HEK293 (cell line): ENCODE measurements around the gene TMEM91.

Source experiments
- CTCF ChIA-PET: fragments of 350-600 bp; formaldehyde crosslinking; extraction: SDS; loops from one replicate; lab custom pipeline; 2021; ENCODE audit warnings: antibody characterized with exemption; lab: Yijun Ruan, JAX
- POLR2A ChIA-PET: fragments of 300-600 bp; formaldehyde crosslinking; extraction: SDS; loops from one replicate; lab custom pipeline; 2020; ENCODE audit warnings: antibody characterized with exemption, inconsistent platforms; lab: Yijun Ruan, JAX
- H3K27ac ChIP-seq: fragments of 200-500 bp; sonication (Bioruptor generic); 2 replicates; pipeline ENCODE4 v1.5.1; 2014; ENCODE audit warnings: low read depth, low read length, control low read depth, inconsistent platforms; ENCODE audit errors: extremely low read depth
- H3K36me3 ChIP-seq, 2 experiments: fragments of 200-500 bp in 1 of 2; sonication (Bioruptor generic) in 1 of 2; 1 replicate in 1 of 2; 2 replicates in 1 of 2; pipeline ENCODE4 v1.5.1; 2014 to 2017; ENCODE audit warnings: inconsistent platforms in 2 of 2, low read length in 2 of 2; ENCODE audit not compliant: control insufficient read depth in 2 of 2, insufficient read depth in 1 of 2
- H3K4me1 ChIP-seq: fragments of 200-500 bp; sonication (Bioruptor generic); 2 replicates; pipeline ENCODE4 v1.5.1; 2014; ENCODE audit warnings: mild to moderate bottlenecking, low read length, inconsistent platforms; ENCODE audit not compliant: control insufficient read depth, insufficient read depth
- H3K4me3 ChIP-seq: 2 replicates; pipeline ENCODE4 v1.5.1; 2011; ENCODE audit warnings: low read depth, mild to moderate bottlenecking, control low read depth, low read length, moderate library complexity
- H3K9me3 ChIP-seq: fragments of 200-500 bp; sonication (Bioruptor generic); 2 replicates; pipeline ENCODE4 v1.5.1; 2014; ENCODE audit warnings: low read depth, low read length, inconsistent platforms; ENCODE audit not compliant: control insufficient read depth, insufficient read depth
- KLF1 ChIP-seq: fragments of 450-650 bp; formaldehyde crosslinking; IDR thresholded peaks from 2 replicates; pipeline ENCODE4 v1.5.1; 2016; ENCODE audit warnings: missing biosample characterization, missing genetic modification characterization
- PBX3 ChIP-seq: sonication (generic); formaldehyde crosslinking; IDR thresholded peaks from 2 replicates; pipeline ENCODE4 v1.8.1; 2022; ENCODE audit warnings: mild to moderate bottlenecking, moderate library complexity, missing genetic modification reagents
- PRDM4 ChIP-seq: fragments of 450-650 bp; formaldehyde crosslinking; IDR thresholded peaks from 2 replicates; pipeline ENCODE4 v1.5.1; 2017; ENCODE audit warnings: missing biosample characterization, missing genetic modification characterization
- WT1 ChIP-seq: fragments of 450-650 bp; formaldehyde crosslinking; IDR thresholded peaks from 2 replicates; pipeline ENCODE4 v1.5.1; 2016; ENCODE audit warnings: missing biosample characterization, missing genetic modification characterization
- YY1 ChIP-seq: fragments of 450-650 bp; formaldehyde crosslinking; IDR thresholded peaks from 2 replicates; pipeline ENCODE4 v1.5.1; 2018; ENCODE audit warnings: missing biosample characterization, missing genetic modification characterization
- ZFHX2 ChIP-seq: fragments of 450-650 bp; formaldehyde crosslinking; conservative IDR thresholded peaks from 2 replicates; pipeline ENCODE4 v1.5.1; 2016; ENCODE audit warnings: missing biosample characterization, missing genetic modification characterization
- ZFP3 ChIP-seq: fragments of 450-650 bp; formaldehyde crosslinking; IDR thresholded peaks from 2 replicates; pipeline ENCODE4 v1.5.1; 2016; ENCODE audit warnings: low read depth, missing biosample characterization, missing genetic modification characterization
- ZFP37 ChIP-seq: fragments of 450-650 bp; formaldehyde crosslinking; IDR thresholded peaks from 2 replicates; pipeline ENCODE4 v1.5.1; 2016; ENCODE audit warnings: missing biosample characterization, missing genetic modification characterization
- ZNF140 ChIP-seq: fragments of 450-650 bp; formaldehyde crosslinking; IDR thresholded peaks from 2 replicates; pipeline ENCODE4 v1.5.1; 2016; ENCODE audit warnings: missing biosample characterization, missing genetic modification characterization
- ZNF174 ChIP-seq: fragments of 450-650 bp; formaldehyde crosslinking; IDR thresholded peaks from 2 replicates; pipeline ENCODE4 v1.5.0; 2017; ENCODE audit warnings: missing biosample characterization, mild to moderate bottlenecking, missing genetic modification characterization
- ZNF2 ChIP-seq: fragments of 450-650 bp; formaldehyde crosslinking; IDR thresholded peaks from 2 replicates; pipeline ENCODE4 v1.5.1; 2016; ENCODE audit warnings: missing biosample characterization, missing genetic modification characterization
- ZNF280D ChIP-seq: fragments of 450-650 bp; formaldehyde crosslinking; IDR thresholded peaks from 2 replicates; pipeline ENCODE4 v1.5.1; 2016; ENCODE audit warnings: missing biosample characterization, missing genetic modification characterization
- ZNF292 ChIP-seq: fragments of 450-650 bp; formaldehyde crosslinking; IDR thresholded peaks from 2 replicates; pipeline ENCODE4 v1.5.1; 2016; ENCODE audit warnings: low read depth, missing biosample characterization, missing genetic modification characterization, borderline replicate concordance
- ZNF302 ChIP-seq: fragments of 450-650 bp; formaldehyde crosslinking; IDR thresholded peaks from 2 replicates; pipeline ENCODE4 v1.5.1; 2016; ENCODE audit warnings: missing biosample characterization, missing genetic modification characterization, low read depth
- ZNF354C ChIP-seq: fragments of 450-650 bp; formaldehyde crosslinking; IDR thresholded peaks from 2 replicates; pipeline ENCODE4 v1.5.1; 2016; ENCODE audit warnings: missing biosample characterization, missing genetic modification characterization, low read depth, borderline replicate concordance
- ZNF561 ChIP-seq: fragments of 450-650 bp; IDR thresholded peaks from 2 replicates; pipeline ENCODE4 v1.5.1; 2018; ENCODE audit warnings: missing biosample characterization, missing genetic modification characterization, borderline replicate concordance
- ZNF600 ChIP-seq: fragments of 450-650 bp; formaldehyde crosslinking; IDR thresholded peaks from 2 replicates; pipeline ENCODE4 v1.5.1; 2016; ENCODE audit warnings: missing biosample characterization, missing genetic modification characterization
- ZNF747 ChIP-seq: fragments of 450-650 bp; formaldehyde crosslinking; IDR thresholded peaks from 2 replicates; pipeline ENCODE4 v1.5.1; 2016; ENCODE audit warnings: missing biosample characterization, missing genetic modification characterization
- ZSCAN30 ChIP-seq: fragments of 450-650 bp; IDR thresholded peaks from 2 replicates; pipeline ENCODE4 v1.5.1; 2018; ENCODE audit warnings: missing biosample characterization, mild to moderate bottlenecking, missing genetic modification characterization, moderate library complexity
- TF ChIP-seq, protein P1 (sequence below): fragments of 450-650 bp; formaldehyde crosslinking; IDR thresholded peaks from 2 replicates; pipeline ENCODE4 v1.5.1; 2016; ENCODE audit warnings: missing biosample characterization, missing genetic modification characterization
- TF ChIP-seq, protein P2 (sequence below): fragments of 450-650 bp; formaldehyde crosslinking; IDR thresholded peaks from 2 replicates; pipeline ENCODE4 v1.5.1; 2017; ENCODE audit warnings: missing biosample characterization, missing genetic modification characterization

Gene TMEM91

DNA sequence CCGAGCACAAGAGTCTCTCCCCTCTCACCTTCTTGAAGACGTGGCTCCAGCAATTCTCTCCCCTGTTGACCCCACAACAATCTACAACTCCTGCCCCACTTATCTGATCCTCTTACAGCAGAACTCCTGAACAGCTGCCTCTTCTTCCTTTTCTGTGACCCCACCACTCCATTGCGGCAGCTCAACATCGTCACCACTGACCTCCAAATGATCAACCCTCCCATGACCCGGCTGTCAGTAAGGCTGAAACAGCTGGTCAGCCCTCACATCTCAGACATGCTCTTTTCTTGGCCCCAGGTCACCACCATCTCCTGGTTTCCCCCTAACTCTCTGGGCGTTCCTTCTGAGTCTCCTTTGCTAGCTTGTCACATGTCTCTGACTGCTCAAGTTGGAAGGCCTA lies 19.0 kb downstream of the TMEM91 start:
- H3K9me3 ChIP-seq: no peaks in the 10 kb centered on the region
- H3K36me3 ChIP-seq: peaks cover 17% of the 10 kb centered on the region in 2 experiments
- ChIA-PET POLR2A (interaction anchor here (0.7 to 0.9 kb wide), 2 partner anchors 45 to 53 kb away, joined by 3 read pairs; partner anchors contain the start of gene DMAC2), CTCF (interaction anchor here (0.7 to 1.0 kb wide), 2 partner anchors 15 to 1042 kb away, joined by 3 read pairs; no protein-coding TSS in a partner anchor)
- no peak overlapping the region for H3K27ac ChIP-seq
- peaks cover 11% of the 10 kb centered on the region; the same call in 1 of the 2 replicates for H3K4me1 ChIP-seq
- H3K4me3 ChIP-seq: no peak overlapping the region
- no peak for TF ChIP-seq YY1 (tag by site-specific recombination)

DNA sequence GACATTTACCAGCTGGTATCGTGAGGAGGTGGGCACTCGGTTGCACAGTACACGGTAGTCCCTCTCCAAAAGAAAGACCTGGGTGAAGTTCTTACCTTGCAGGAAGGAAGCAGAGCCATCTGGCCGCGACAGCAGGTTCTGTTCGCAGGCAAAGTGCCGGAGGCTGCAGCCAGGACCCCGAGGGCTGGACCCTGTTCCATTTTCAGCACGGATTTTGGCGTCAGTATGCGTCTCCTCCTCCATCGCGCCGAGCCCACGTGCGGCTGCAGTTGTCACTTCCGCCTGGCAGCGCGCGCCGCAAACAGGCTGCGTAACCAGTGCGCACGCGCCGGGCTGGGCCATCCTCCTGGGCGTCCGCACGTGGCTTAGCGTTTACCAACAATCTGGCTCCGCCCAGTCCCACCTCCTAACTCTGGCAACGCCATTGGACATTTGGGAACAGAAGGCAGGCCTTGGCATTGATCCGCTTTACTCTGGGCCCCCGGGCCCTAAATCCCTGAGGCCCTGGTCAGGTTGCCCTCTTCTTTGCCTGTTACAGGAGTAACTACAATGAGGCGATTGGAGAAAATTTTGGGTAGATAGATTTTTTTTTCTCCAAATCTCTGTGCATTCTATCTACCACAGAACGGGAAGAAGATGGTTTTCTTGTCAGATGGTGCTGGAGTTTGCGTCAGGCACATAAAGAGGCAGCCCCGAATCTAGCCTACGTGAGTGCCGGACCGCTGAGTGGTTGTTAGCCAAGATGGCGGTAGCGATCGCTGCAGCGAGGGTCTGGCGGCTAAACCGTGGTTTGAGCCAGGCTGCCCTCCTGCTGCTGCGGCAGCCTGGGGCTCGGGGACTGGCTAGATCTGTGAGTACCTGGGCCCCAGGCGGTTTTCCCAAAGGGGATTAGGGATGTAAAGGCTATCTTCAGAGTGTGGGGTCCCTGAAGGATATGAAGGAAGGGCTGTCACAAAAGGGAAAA lies 21.0 kb downstream of the TMEM91 start, which contains the start of the genes BCKDHA and EXOSC5:
TSS of gene BCKDHA (plus strand) at position 733 of the 964 bp plus-strand sequence. CDS start at position 743, 10 bp downstream.
TSS of gene EXOSC5 (minus strand) at position 274 of the 964 bp plus-strand sequence. CDS start at position 243, 31 bp downstream.
- H3K9me3 ChIP-seq: no peaks in the 10 kb centered on the region
- H3K4me1 ChIP-seq: peaks cover 11% of the 10 kb centered on the region; the same call in 1 of the 2 replicates
- CTCF ChIA-PET: interaction anchor here (0.8 to 1.6 kb wide), 3 partner anchors 11 to 245 kb away, joined by 3 to 9 read pairs (median 5); no protein-coding TSS in a partner anchor
- H3K36me3 ChIP-seq: peaks cover 0 to 9% of the 10 kb centered on the region in 2 experiments; a peak in 1 of 3 replicates
- H3K27ac ChIP-seq: peak within 1 kb of the TSS; percentile 91
- POLR2A ChIA-PET: interaction anchor here (1.9 kb wide), 1 partner anchor 34 kb away, joined by 8 read pairs; the partner anchor contains the start of gene B9D2
- peak within 1 kb of the TSS; percentile 79 for H3K4me3 ChIP-seq
- peak; percentile 75 for TF ChIP-seq ZSCAN30 (tag by site-specific recombination)
- 0 out of 2 replicates have a peak, but pooled peaks have one; percentile 22 for TF ChIP-seq ZNF280D (tag by site-specific recombination)
- no peak for TF ChIP-seq ZNF174 (tag by site-specific recombination)
- TF ChIP-seq PBX3 (CRISPR knock-in tag): no peak
- no peak for TF ChIP-seq ZNF292 (tag by site-specific recombination)
- peak; percentile 53 for TF ChIP-seq ZFHX2 (tag by site-specific recombination)
- TF ChIP-seq ZNF747 (tag by site-specific recombination): no peak
- TF ChIP-seq, protein P1, sequence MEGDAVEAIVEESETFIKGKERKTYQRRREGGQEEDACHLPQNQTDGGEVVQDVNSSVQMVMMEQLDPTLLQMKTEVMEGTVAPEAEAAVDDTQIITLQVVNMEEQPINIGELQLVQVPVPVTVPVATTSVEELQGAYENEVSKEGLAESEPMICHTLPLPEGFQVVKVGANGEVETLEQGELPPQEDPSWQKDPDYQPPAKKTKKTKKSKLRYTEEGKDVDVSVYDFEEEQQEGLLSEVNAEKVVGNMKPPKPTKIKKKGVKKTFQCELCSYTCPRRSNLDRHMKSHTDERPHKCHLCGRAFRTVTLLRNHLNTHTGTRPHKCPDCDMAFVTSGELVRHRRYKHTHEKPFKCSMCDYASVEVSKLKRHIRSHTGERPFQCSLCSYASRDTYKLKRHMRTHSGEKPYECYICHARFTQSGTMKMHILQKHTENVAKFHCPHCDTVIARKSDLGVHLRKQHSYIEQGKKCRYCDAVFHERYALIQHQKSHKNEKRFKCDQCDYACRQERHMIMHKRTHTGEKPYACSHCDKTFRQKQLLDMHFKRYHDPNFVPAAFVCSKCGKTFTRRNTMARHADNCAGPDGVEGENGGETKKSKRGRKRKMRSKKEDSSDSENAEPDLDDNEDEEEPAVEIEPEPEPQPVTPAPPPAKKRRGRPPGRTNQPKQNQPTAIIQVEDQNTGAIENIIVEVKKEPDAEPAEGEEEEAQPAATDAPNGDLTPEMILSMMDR: peak; percentile 29; the same call in 1 of the 2 replicates
- peak; percentile 59; the same call in 1 of the 2 replicates for TF ChIP-seq ZNF561 (tag by site-specific recombination)
- TF ChIP-seq ZFP3 (tag by site-specific recombination): no peak
- TF ChIP-seq ZNF2 (tag by site-specific recombination): peak; percentile 73; the same call in 1 of the 2 replicates
- 0 out of 2 replicates have a peak, but pooled peaks have one; percentile 35 for TF ChIP-seq ZNF600
- TF ChIP-seq ZFP37 (tag by site-specific recombination): 0 out of 2 replicates have a peak, but pooled peaks have one; percentile 38
- TF ChIP-seq ZNF354C: no peak
- TF ChIP-seq KLF1 (tag by site-specific recombination): peak; percentile 31
- TF ChIP-seq PRDM4 (tag by site-specific recombination): peak; percentile 55
- no peak for TF ChIP-seq ZNF302 (tag by site-specific recombination)
- TF ChIP-seq WT1 (tag by site-specific recombination): peak; percentile 51
- TF ChIP-seq, protein P2, sequence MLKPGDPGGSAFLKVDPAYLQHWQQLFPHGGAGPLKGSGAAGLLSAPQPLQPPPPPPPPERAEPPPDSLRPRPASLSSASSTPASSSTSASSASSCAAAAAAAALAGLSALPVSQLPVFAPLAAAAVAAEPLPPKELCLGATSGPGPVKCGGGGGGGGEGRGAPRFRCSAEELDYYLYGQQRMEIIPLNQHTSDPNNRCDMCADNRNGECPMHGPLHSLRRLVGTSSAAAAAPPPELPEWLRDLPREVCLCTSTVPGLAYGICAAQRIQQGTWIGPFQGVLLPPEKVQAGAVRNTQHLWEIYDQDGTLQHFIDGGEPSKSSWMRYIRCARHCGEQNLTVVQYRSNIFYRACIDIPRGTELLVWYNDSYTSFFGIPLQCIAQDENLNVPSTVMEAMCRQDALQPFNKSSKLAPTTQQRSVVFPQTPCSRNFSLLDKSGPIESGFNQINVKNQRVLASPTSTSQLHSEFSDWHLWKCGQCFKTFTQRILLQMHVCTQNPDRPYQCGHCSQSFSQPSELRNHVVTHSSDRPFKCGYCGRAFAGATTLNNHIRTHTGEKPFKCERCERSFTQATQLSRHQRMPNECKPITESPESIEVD: no peak
- no peak for TF ChIP-seq ZNF140
